Measurements from ENCODE around the gene OPRD1.

DNA sequence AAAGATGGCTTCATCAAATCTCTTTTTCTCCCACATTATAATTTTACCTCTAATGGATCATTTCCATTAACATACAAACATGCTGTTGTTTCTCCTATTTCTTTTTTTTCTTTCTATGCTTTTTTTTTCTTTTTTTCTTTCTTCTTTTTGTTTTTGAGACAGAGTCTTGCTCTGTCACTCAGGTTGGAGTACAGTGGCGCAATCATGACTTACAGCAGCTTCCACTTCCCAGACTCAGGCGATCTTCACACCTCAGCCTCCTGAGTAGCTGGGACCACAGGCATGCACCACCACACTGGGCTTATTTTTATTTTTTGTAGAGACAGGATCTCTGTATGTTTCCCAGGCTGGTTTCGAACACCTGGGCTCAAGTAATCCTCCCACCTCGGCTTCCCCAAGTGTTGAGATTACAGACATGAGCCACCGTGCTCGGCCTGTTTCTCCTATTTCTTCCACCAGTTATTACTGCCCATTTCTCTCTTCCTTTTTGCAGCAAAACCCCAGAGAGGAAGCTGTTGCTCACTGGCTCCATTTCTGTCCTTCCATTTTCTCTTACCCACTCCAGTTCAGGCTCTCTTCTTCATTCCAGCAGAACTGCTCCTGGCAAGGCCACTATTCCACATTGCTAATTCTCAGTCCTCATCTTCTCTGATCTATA is 32.1 kb upstream of the OPRD1 start:
- TF ChIP-seq POLR2A (IDR thresholded peaks at IDR 0.05), result no peak
- TF ChIP-seq, protein P1, sequence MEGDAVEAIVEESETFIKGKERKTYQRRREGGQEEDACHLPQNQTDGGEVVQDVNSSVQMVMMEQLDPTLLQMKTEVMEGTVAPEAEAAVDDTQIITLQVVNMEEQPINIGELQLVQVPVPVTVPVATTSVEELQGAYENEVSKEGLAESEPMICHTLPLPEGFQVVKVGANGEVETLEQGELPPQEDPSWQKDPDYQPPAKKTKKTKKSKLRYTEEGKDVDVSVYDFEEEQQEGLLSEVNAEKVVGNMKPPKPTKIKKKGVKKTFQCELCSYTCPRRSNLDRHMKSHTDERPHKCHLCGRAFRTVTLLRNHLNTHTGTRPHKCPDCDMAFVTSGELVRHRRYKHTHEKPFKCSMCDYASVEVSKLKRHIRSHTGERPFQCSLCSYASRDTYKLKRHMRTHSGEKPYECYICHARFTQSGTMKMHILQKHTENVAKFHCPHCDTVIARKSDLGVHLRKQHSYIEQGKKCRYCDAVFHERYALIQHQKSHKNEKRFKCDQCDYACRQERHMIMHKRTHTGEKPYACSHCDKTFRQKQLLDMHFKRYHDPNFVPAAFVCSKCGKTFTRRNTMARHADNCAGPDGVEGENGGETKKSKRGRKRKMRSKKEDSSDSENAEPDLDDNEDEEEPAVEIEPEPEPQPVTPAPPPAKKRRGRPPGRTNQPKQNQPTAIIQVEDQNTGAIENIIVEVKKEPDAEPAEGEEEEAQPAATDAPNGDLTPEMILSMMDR (IDR thresholded peaks at IDR 0.05 in 4 of 5, conservative IDR thresholded peaks at IDR 0.05 in 1 of 5), result no peak
